ENCODE results near the gene IL17F.
"Not testable (repeated sequence)": the region's sequence is repeated elsewhere in the genome, so short reads cannot be mapped to it uniquely, and the experiment has no call there.

The IL17F gene

GRCh38 chr6:52245425-52245824 is 1.1 kb upstream of the IL17F start:
- no peak for DNase-seq (ENCODE audit: low read depth)

- DNase-seq (ENCODE audit: low read depth), result no peak
These were observed 912 bp downstream of the IL17F start for GRCh38 chr6:52243282-52243893.

GRCh38 chr6:52241819-52242218 is 2.5 kb downstream of the IL17F start:
- no peak for DNase-seq (ENCODE audit: low read depth)

- DNase-seq (ENCODE audit: low read depth), result no peak
These were observed 10.1 kb downstream of the IL17F start for GRCh38 chr6:52233975-52234823.

- no peak for DNase-seq (ENCODE audit: low read depth)
These were observed 11.3 kb downstream of the IL17F start for GRCh38 chr6:52233005-52233404.

GRCh38 chr6:52231406-52232127 is 12.7 kb downstream of the IL17F start:
- no peak for DNase-seq (ENCODE audit: low read depth)

- DNase-seq (ENCODE audit: low read depth), result no peak
These were observed 13.6 kb downstream of the IL17F start for GRCh38 chr6:52230685-52231084.

GRCh38 chr6:52227495-52227894 is 16.8 kb downstream of the IL17F start:
- no peak for DNase-seq (ENCODE audit: low read depth)

GRCh38 chr6:52221302-52221701 is 23.0 kb downstream of the IL17F start:
- no peak for DNase-seq (ENCODE audit: low read depth)

GRCh38 chr6:52217761-52218160 is 26.5 kb downstream of the IL17F start:
- DNase-seq (ENCODE audit: low read depth), result no peak

- no peak for DNase-seq (ENCODE audit: low read depth)
These were observed 27.2 kb downstream of the IL17F start for GRCh38 chr6:52216932-52217575.

GRCh38 chr6:52215787-52216186 is 28.5 kb downstream of the IL17F start:
- DNase-seq (ENCODE audit: low read depth), result no peak

- no peak for DNase-seq (ENCODE audit: low read depth)
These were observed 31.2 kb downstream of the IL17F start for GRCh38 chr6:52213127-52213526.

GRCh38 chr6:52210227-52210626 is 34.1 kb downstream of the IL17F start:
- DNase-seq (ENCODE audit: low read depth), result no peak

- DNase-seq (ENCODE audit: low read depth), result no peak
These were observed 34.5 kb downstream of the IL17F start for GRCh38 chr6:52209770-52210169.

- DNase-seq (ENCODE audit: low read depth), result no peak
These were observed 35.7 kb downstream of the IL17F start for GRCh38 chr6:52208612-52209011.

GRCh38 chr6:52207066-52207465 is 37.2 kb downstream of the IL17F start:
- DNase-seq (ENCODE audit: low read depth), result no peak

- DNase-seq (ENCODE audit: low read depth), result no peak
These were observed 42.8 kb downstream of the IL17F start for GRCh38 chr6:52201493-52201892.

GRCh38 chr6:52201046-52201445 is 43.3 kb downstream of the IL17F start:
- DNase-seq (ENCODE audit: low read depth), result no peak

- DNase-seq (ENCODE audit: low read depth), result not testable (repeated sequence)
These were observed 44.2 kb downstream of the IL17F start for GRCh38 chr6:52200088-52200487.

- DNase-seq (ENCODE audit: low read depth), result no peak
These were observed 48.4 kb downstream of the IL17F start for GRCh38 chr6:52195886-52196285.

- DNase-seq (ENCODE audit: low read depth), result no peak
These were observed 52.5 kb downstream of the IL17F start for GRCh38 chr6:52191824-52192223.
